Lung (tissue), 12 donors: ENCODE measurements around the gene POLN. TPM values are rescaled to one million over a fixed set of nuclear protein-coding genes. Genes with fewer than 3 reads are reported as not detected.

Source experiments
- ATAC-seq: fragments of 200-7000 bp; cut with Tn5 transposase; one replicate; pipeline ENCODE4 v1.9.1; 2020; ENCODE audit warnings: moderate number of reproducible peaks; ENCODE audit not compliant: insufficient read depth, low FRiP score
- DNase-seq, 3 donors: peaks; one replicate each; pipeline ENCODE4 v3.0.0-alpha.2; 2013 to 2017
- H3K27ac ChIP-seq, 2 donors: one replicate each; pipeline ENCODE4 v1.5.1; 2013; ENCODE audit warnings: mild to moderate bottlenecking in 2 of 2, moderate library complexity in 2 of 2, control low read depth in 1 of 2, inconsistent platforms in 1 of 2, low read depth in 1 of 2, low read length in 1 of 2
- H3K27me3 ChIP-seq, 3 donors: one replicate each; pipeline ENCODE4 v1.5.1; 2013; ENCODE audit warnings: low read length in 2 of 3; ENCODE audit not compliant: control insufficient read depth in 3 of 3, insufficient read depth in 3 of 3
- H3K36me3 ChIP-seq, 4 donors: one replicate each; pipeline ENCODE4 v1.5.1; 2013; ENCODE audit warnings: low read length in 4 of 4, mild to moderate bottlenecking in 1 of 4, moderate library complexity in 1 of 4; ENCODE audit not compliant: control insufficient read depth in 4 of 4, insufficient read depth in 4 of 4
- H3K4me1 ChIP-seq, 5 donors: one replicate each; pipeline ENCODE4 v1.5.1; 2013; ENCODE audit warnings: low read length in 5 of 5, mild to moderate bottlenecking in 2 of 5, moderate library complexity in 1 of 5; ENCODE audit not compliant: control insufficient read depth in 5 of 5, insufficient read depth in 5 of 5
- H3K4me3 ChIP-seq: one replicate; pipeline ENCODE4 v1.5.1; 2013; ENCODE audit warnings: mild to moderate bottlenecking, control low read depth, moderate library complexity
- H3K9ac ChIP-seq, 2 donors: one replicate each; pipeline ENCODE4 v1.5.1; 2013; ENCODE audit warnings: low read length in 2 of 2, control low read depth in 1 of 2; ENCODE audit not compliant: insufficient read depth in 1 of 2
- H3K9me3 ChIP-seq, 4 donors: one replicate each; pipeline ENCODE4 v1.5.1; 2013; ENCODE audit warnings: low read length in 3 of 4, mild to moderate bottlenecking in 1 of 4, moderate library complexity in 1 of 4; ENCODE audit not compliant: control insufficient read depth in 4 of 4, insufficient read depth in 3 of 4
- CTCF ChIP-seq: IDR thresholded peaks from 2 replicates; pipeline ENCODE4 v1.5.1; 2012; ENCODE audit warnings: mild to moderate bottlenecking; ENCODE audit errors: control extremely low read depth, extremely low read depth
- WGBS, 2 donors: extraction: QIAGEN DNeasy Blood & Tissue Kit; methylation state at CpG; one replicate each; pipeline ENCODE4 v1.1.7; 2013; 5-methylcytosine and 5-hydroxymethylcytosine counted together
- polyA plus RNA-seq, 2 donors: library from polyadenylated mRNA; stranded (reverse); fragments of 200-250 nt; gene quantifications; one replicate each; pipeline ENCODE4 v1.2.1, GENCODE V29; 2013
- total RNA-seq, 2 donors: library from RNA; depleted of rRNA in 1 of 2; stranded (reverse); fragments of >200 nt in 1 of 2; gene quantifications; one replicate each; pipeline ENCODE4 v1.2.1, GENCODE V29; 2014 to 2021
- donor health status: control.
- donor health status: control.
- donor health status: Bipolar disorder and iron deficiency.
- donor health status: healthy.
- donor health status: DM: yes; HTN: yes; CAD: no.

POLN gene
- total and polyA plus RNA-seq, 4 donors = 0.68 to 3.7 (median 2.2) TPM

DNA sequence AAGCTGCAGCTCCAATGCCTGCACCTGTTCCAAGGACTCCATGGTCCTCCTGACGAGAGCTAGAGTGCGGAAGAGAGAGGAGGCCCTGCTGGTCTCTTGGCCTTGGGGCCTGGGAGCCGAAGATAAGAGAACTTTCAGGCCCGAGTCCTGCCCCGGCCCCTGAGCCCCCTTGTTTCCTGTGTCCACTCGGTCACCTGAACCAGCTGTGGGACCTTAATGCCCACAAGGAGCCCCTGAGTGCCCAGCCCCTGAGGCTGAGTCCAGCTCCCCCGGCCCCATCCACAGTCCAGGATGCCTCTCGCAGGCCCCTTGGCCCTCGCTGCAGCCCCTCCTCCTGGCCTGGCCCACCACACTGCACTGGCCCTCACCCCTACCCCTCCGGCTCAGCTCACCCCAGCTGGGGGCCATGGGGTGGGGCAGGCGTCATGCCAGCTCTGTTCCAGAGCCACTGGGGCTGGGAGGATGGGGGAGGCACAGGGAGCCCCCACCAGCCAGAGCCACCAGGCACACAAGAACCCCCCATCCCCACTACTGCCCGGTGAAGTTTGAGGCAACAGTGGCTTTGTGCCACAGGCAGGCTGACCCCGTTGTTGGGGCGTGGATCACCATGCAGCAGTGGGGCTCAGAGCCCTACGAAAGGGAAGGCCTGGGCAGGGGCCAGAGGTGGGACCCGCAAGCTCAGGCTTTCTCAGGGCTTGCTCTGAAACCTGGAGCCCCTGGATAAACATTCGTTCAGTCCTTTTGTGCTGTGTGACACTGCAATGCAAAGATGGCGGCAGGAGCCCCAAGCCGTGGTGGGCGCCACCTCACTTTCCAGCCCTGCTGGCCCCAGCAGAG is 168.7 kb downstream of the POLN start:
- Histone ChIP-seq H3K9me3 (no peaks in the 10 kb centered on the region), H3K27ac (no peak overlapping the region), H3K27me3 (peaks cover 0 to 4% (median 0%) of the 10 kb centered on the region in 3 donors), H3K9ac (no peak overlapping the region), H3K4me1 (peaks cover 0 to 12% (median 0%) of the 10 kb centered on the region in 5 donors), H3K4me3 (no peak overlapping the region), H3K36me3 (no peaks in the 10 kb centered on the region)
- 87 to 92% methylated on average over 20 of the region's 20 CpGs for WGBS, 2 donors
- DNase-seq (peak in 1 of 3 donors; percentile 11), ATAC-seq (no peak)
- TF ChIP-seq CTCF = no peak

DNA sequence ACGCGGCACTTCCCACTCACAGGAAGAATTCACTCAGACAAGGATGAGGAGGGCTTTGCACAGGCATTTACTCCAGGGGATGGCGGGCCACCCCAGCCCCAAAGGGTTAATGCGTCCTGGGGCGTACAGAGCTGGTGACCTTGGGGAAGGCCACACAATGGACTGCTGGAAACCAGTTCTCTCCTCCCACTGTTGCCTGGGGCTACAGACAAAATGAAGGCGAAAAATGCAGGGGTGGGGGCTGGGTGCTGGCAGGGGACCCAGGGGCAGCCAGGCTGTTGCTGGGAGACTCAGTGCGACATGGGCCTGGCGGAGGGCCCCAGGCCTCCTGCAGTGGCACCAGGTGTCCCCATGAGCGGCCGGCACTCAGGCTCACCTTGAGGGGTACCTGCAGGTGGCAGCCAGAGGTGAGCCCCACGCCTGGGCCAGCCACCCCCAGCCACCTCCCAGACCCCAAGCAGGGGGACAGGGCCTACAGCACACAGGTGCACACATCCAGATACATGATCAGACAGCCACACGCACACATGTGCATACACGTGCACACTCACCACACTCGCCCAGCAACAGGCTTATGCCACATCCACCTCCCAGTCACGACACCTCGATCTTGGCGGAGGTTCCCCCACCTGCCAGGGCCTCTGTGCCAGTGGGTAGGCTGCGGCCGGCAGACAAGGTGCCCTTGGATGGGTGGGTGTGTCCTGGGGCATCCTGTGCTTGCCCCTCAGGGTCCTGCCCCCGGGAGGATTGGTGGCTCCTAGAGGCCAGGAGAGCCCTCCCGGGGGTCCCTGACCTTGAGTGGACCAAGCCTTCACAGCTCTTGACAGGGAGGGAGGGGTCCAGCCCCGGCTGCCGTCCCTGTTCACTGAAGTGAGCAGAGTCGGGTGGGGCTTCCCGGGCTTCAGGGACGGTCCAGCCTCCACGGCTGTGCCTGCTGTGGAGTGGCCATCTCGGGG is 169.7 kb downstream of the POLN start:
- Histone ChIP-seq H3K27ac (no peak overlapping the region), H3K4me1 (peaks cover 0 to 12% (median 0%) of the 10 kb centered on the region in 5 donors), H3K4me3 (no peak overlapping the region), H3K27me3 (peaks cover 0 to 4% (median 0%) of the 10 kb centered on the region in 3 donors), H3K9me3 (peaks cover 0 to 2% (median 0%) of the 10 kb centered on the region in 4 donors), H3K9ac (no peak overlapping the region), H3K36me3 (no peaks in the 10 kb centered on the region)
- TF ChIP-seq CTCF = no peak
- 64 to 83% methylated on average over 25 to 28 of the region's 28 CpGs for WGBS, 2 donors
- no peak for ATAC-seq
- peak in 1 of 3 donors; percentile 35 for DNase-seq

DNA sequence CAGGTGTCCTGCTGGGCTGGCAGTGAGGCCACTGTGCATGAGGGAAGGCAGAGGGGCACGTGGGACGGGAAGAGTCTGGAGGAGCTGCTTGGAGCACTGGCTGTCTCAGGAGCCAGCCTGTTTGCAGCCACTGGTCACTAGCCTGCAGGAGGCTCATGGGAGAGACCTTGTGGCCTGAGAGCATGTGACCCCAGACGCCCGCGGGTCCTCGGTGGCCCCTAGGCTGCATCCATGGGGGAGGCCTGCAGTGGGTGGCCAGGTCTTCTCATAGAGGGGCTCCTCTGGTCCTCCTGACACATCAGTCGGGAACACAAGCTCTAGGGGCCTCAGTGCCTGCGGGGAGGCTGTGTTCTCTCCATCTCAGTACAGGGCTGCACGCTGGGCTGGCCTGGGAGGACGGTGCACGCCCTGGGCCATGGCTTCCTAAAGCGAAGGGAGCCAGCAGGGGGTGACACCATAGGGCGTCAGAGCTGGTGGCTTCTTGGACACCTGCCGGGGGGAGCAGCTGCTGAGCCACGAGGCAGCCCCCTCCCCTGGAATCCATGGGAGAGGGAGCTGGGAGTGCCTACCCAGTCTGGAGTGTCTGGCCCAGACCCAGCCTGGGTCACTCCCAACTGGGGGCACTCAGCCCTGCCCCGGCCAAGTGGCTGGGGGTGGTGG is 170.5 kb downstream of the POLN start:
- DNase-seq = peak in 1 of 3 donors; percentile 22
- H3K4me3 ChIP-seq = no peak overlapping the region
- TF ChIP-seq CTCF = no peak
- H3K27ac ChIP-seq = no peak overlapping the region
- H3K27me3 ChIP-seq = peaks cover 0 to 4% (median 0%) of the 10 kb centered on the region in 3 donors
- no peaks in the 10 kb centered on the region for H3K36me3 ChIP-seq
- 66 to 77% methylated on average over 16 of the region's 16 CpGs for WGBS, 2 donors
- peaks cover 0 to 2% (median 0%) of the 10 kb centered on the region in 4 donors for H3K9me3 ChIP-seq
- peaks cover 0 to 12% (median 0%) of the 10 kb centered on the region in 5 donors for H3K4me1 ChIP-seq
- ATAC-seq = no peak
- H3K9ac ChIP-seq = no peak overlapping the region
